ENCODE results near the gene CD5L. TPM values are rescaled to one million over a fixed set of nuclear protein-coding genes. Genes with fewer than 3 reads are reported as not detected.

Gene CD5L
- polyA plus RNA-seq (2014; cell fraction: cytosol; rRNA removed): not detected in 2 replicates
- polyA plus RNA-seq (2014; cell fraction: nucleus; rRNA removed): not detected in 2 replicates

GRCh38 chr1:157841708-157842107, at the start of gene CD5L:
CD5L (minus strand) TSS chr1:157841808; CDS start chr1:157841701, 107 bp downstream.
- DNase-seq (ENCODE audit: low spot score): no peak

- no peak for DNase-seq (ENCODE audit: low spot score)
These were observed 41.0 kb upstream of the CD5L start for GRCh38 chr1:157882580-157882979.

- no peak for DNase-seq (ENCODE audit: low spot score)
These were observed 39.0 kb upstream of the CD5L start for GRCh38 chr1:157880621-157881020.

GRCh38 chr1:157878059-157878458, 36.5 kb upstream of the CD5L start:
- DNase-seq (ENCODE audit: low spot score): peak; percentile 7

GRCh38 chr1:157870490-157870889, 28.9 kb upstream of the CD5L start:
- no peak for DNase-seq (ENCODE audit: low spot score)

- DNase-seq (ENCODE audit: low spot score): no peak
These were observed 27.0 kb upstream of the CD5L start for GRCh38 chr1:157868654-157869053.

GRCh38 chr1:157862114-157863070, 20.8 kb upstream of the CD5L start:
- DNase-seq (ENCODE audit: low spot score): no peak

- DNase-seq (ENCODE audit: low spot score): no peak
These were observed 14.9 kb upstream of the CD5L start for GRCh38 chr1:157856538-157856937.

GRCh38 chr1:157852476-157852875, 10.9 kb upstream of the CD5L start:
- no peak for DNase-seq (ENCODE audit: low spot score)

GRCh38 chr1:157849229-157849875, 7.7 kb upstream of the CD5L start:
- DNase-seq (ENCODE audit: low spot score): no peak

GRCh38 chr1:157844089-157844830, 2.7 kb upstream of the CD5L start:
- DNase-seq (ENCODE audit: low spot score): no peak

- DNase-seq (ENCODE audit: low spot score): no peak
These were observed 1.3 kb upstream of the CD5L start for GRCh38 chr1:157842939-157843338.

GRCh38 chr1:157838966-157839365, 2.6 kb downstream of the CD5L start:
- no peak for DNase-seq (ENCODE audit: low spot score)

- DNase-seq (ENCODE audit: low spot score): no peak
These were observed 7.2 kb downstream of the CD5L start for GRCh38 chr1:157834430-157834829.

GRCh38 chr1:157833145-157833544, 8.5 kb downstream of the CD5L start:
- DNase-seq (ENCODE audit: low spot score): no peak

- DNase-seq (ENCODE audit: low spot score): no peak
These were observed 9.5 kb downstream of the CD5L start for GRCh38 chr1:157831968-157832626.

GRCh38 chr1:157830887-157831286, 10.7 kb downstream of the CD5L start:
- DNase-seq (ENCODE audit: low spot score): no peak

GRCh38 chr1:157829711-157830110, 11.9 kb downstream of the CD5L start:
- no peak for DNase-seq (ENCODE audit: low spot score)

- no peak for DNase-seq (ENCODE audit: low spot score)
These were observed 12.4 kb downstream of the CD5L start for GRCh38 chr1:157829210-157829609.

GRCh38 chr1:157820299-157820698, 21.3 kb downstream of the CD5L start:
- no peak for DNase-seq (ENCODE audit: low spot score)

- no peak for DNase-seq (ENCODE audit: low spot score)
These were observed 21.7 kb downstream of the CD5L start, which contains the start of gene FCRL1 for GRCh38 chr1:157819896-157820295. FCRL1 (minus strand) TSS chr1:157820120; CDS start chr1:157820037, 83 bp downstream.
